Stimulated activated CD4-positive, alpha-beta T cell treated with anti-CD3 and anti-CD28 coated beads, Interleukin-1b, Interleukin-23, amount 100 ng/mL, for 24 hours (primary cell): ENCODE measurements around the gene PHKB.
"Not testable (repeated sequence)": the region's sequence is repeated elsewhere in the genome, so short reads cannot be mapped to it uniquely, and the experiment has no call there.

Experiments
- DNase-seq, 4 experiments: peaks; one replicate each; pipeline ENCODE4 v3.0.0-alpha.2; 2020; ENCODE audit warnings: low read depth in 4 of 4, low spot score in 1 of 4

PHKB gene

GRCh38 chr16:47664653-47665325 is 203.7 kb downstream of the PHKB start:
- no peak for DNase-seq

- DNase-seq = no peak
Observed at GRCh38 chr16:47666434-47666833, 205.3 kb downstream of the PHKB start.

GRCh38 chr16:47667956-47668355 is 206.8 kb downstream of the PHKB start:
- DNase-seq = no peak

GRCh38 chr16:47672475-47672874 is 211.3 kb downstream of the PHKB start:
- DNase-seq = no peak

- DNase-seq = no peak
Observed at GRCh38 chr16:47676635-47677177, 215.6 kb downstream of the PHKB start.

GRCh38 chr16:47681571-47681970 is 220.4 kb downstream of the PHKB start:
- DNase-seq = not testable (repeated sequence)

GRCh38 chr16:47687694-47688093 is 226.6 kb downstream of the PHKB start:
- DNase-seq = no peak

- DNase-seq = no peak
Observed at GRCh38 chr16:47693226-47693625, 232.1 kb downstream of the PHKB start.

GRCh38 chr16:47694543-47694942 is 233.4 kb downstream of the PHKB start:
- no peak for DNase-seq

- no peak for DNase-seq
Observed at GRCh38 chr16:47695756-47696155, 234.6 kb downstream of the PHKB start.

- no peak for DNase-seq
Observed at GRCh38 chr16:47697826-47698225, 236.7 kb downstream of the PHKB start.

GRCh38 chr16:47699106-47699505 is 238.0 kb downstream of the PHKB start:
- DNase-seq = no peak

- no peak for DNase-seq
Observed at GRCh38 chr16:47700857-47701587, 239.9 kb downstream of the PHKB start.

- no peak for DNase-seq
Observed at GRCh38 chr16:47705266-47705665, 244.1 kb downstream of the PHKB start.

GRCh38 chr16:47711809-47712208 is 250.7 kb downstream of the PHKB start:
- no peak for DNase-seq

- no peak for DNase-seq
Observed at GRCh38 chr16:47712276-47713224, 251.4 kb downstream of the PHKB start.

- DNase-seq = no peak
Observed at GRCh38 chr16:47713225-47713595, 252.1 kb downstream of the PHKB start.

- DNase-seq = no peak
Observed at GRCh38 chr16:47715442-47716083, 254.4 kb downstream of the PHKB start.

- DNase-seq = no peak
Observed at GRCh38 chr16:47716571-47716970, 255.4 kb downstream of the PHKB start.

GRCh38 chr16:47719713-47720112 is 258.6 kb downstream of the PHKB start:
- no peak for DNase-seq
